ENCODE results near the gene SPSB3. TPM values are rescaled to one million over a fixed set of nuclear protein-coding genes. Genes with fewer than 3 reads are reported as not detected.

SPSB3 gene
- total RNA-seq, 1 donor from 2014 or later = 40.3 TPM

GRCh38 chr16:1791256-1791942 lies 9.0 kb upstream of the SPSB3 start:
- Mint-ChIP-seq H3K27ac (no peak overlapping the region), H3K4me3 (no peak overlapping the region)

GRCh38 chr16:1790611-1791255 lies 8.4 kb upstream of the SPSB3 start:
- intact Hi-C loops (cut with micrococcal nuclease) = no loop called here
- ATAC-seq (ENCODE audit: low read depth) (no peak), DNase-seq (no peak)
- Mint-ChIP-seq H3K36me3 (ENCODE audit: low read depth) (peaks cover 21% of the 10 kb centered on the region), H3K27me3 (no peaks in the 10 kb centered on the region), H3K4me3 (no peak overlapping the region), H3K9me3 (no peaks in the 10 kb centered on the region), H3K27ac (no peak overlapping the region), H3K4me1 (no peaks in the 10 kb centered on the region)
- ChIA-PET POLR2A (interaction anchor here (1.3 kb wide), 1 partner anchor 8 kb away, joined by 5 read pairs; the partner anchor contains the start of genes NUBP2 and SPSB3), CTCF (no interaction called here)
- TF ChIP-seq CTCF (IDR thresholded peaks at IDR 0.05) = no peak

More at GRCh38 chr16:1791256-1791942, 9.0 kb upstream of the SPSB3 start:
- H3K9me3 Mint-ChIP-seq = no peaks in the 10 kb centered on the region
- ATAC-seq (ENCODE audit: low read depth) (no peak), DNase-seq (no peak)
- H3K4me1 Mint-ChIP-seq = no peaks in the 10 kb centered on the region
- peaks cover 16% of the 10 kb centered on the region for H3K36me3 Mint-ChIP-seq (ENCODE audit: low read depth)
- no peak for TF ChIP-seq CTCF (IDR thresholded peaks at IDR 0.05)
- intact Hi-C loops (cut with micrococcal nuclease) = no loop called here
- ChIA-PET POLR2A (interaction anchor here (1.3 kb wide), 1 partner anchor 9 kb away, joined by 5 read pairs; the partner anchor contains the start of genes NUBP2 and SPSB3), CTCF (no interaction called here)
- no peaks in the 10 kb centered on the region for H3K27me3 Mint-ChIP-seq

GRCh38 chr16:1790261-1790610 lies 7.9 kb upstream of the SPSB3 start:
- Mint-ChIP-seq H3K9me3 (no peaks in the 10 kb centered on the region), H3K36me3 (ENCODE audit: low read depth) (peaks cover 23% of the 10 kb centered on the region), H3K27me3 (no peaks in the 10 kb centered on the region), H3K4me1 (no peaks in the 10 kb centered on the region), H3K4me3 (no peak overlapping the region), H3K27ac (no peak overlapping the region)
- DNase-seq = no peak
- no peak for TF ChIP-seq CTCF (IDR thresholded peaks at IDR 0.05)
- ChIA-PET POLR2A (no interaction called here), CTCF (no interaction called here)
- ATAC-seq (ENCODE audit: low read depth) = no peak
- intact Hi-C loops (cut with micrococcal nuclease) = no loop called here

- Mint-ChIP-seq H3K27me3 (no peaks in the 10 kb centered on the region), H3K4me1 (peaks cover 2% of the 10 kb centered on the region), H3K36me3 (ENCODE audit: low read depth) (peaks cover 23% of the 10 kb centered on the region), H3K9me3 (no peaks in the 10 kb centered on the region), H3K4me3 (no peak overlapping the region), H3K27ac (no peak overlapping the region)
- CTCF ChIA-PET = no interaction called here
- ATAC-seq (ENCODE audit: low read depth) (no peak), DNase-seq (no peak)
- intact Hi-C loops (cut with micrococcal nuclease) = no loop called here
- no peak for TF ChIP-seq CTCF (IDR thresholded peaks at IDR 0.05)
- POLR2A ChIA-PET = no interaction called here
Measured at GRCh38 chr16:1789643-1790045, 7.3 kb upstream of the SPSB3 start.

- POLR2A ChIA-PET = no interaction called here
- DNase-seq = no peak
Measured at GRCh38 chr16:1788708-1789100, 6.3 kb upstream of the SPSB3 start.

More at GRCh38 chr16:1788708-1789100, 6.3 kb upstream of the SPSB3 start:
- ATAC-seq (ENCODE audit: low read depth) = no peak
- no peak overlapping the region for H3K27ac Mint-ChIP-seq
- intact Hi-C loops (cut with micrococcal nuclease) = no loop called here
- H3K36me3 Mint-ChIP-seq (ENCODE audit: low read depth) = peaks cover 23% of the 10 kb centered on the region
- no peak for TF ChIP-seq CTCF (IDR thresholded peaks at IDR 0.05)
- H3K4me3 Mint-ChIP-seq = no peak overlapping the region
- no peaks in the 10 kb centered on the region for H3K9me3 Mint-ChIP-seq
- no peaks in the 10 kb centered on the region for H3K27me3 Mint-ChIP-seq
- CTCF ChIA-PET = no interaction called here
- peaks cover 5% of the 10 kb centered on the region for H3K4me1 Mint-ChIP-seq

Measured in activated B cell treated with CpG ODN at 0.5 μM for 24 hours (primary cell).